CD4-positive, alpha-beta T cell (primary cell): ENCODE results near the gene RAB9B. TPM values are rescaled to one million over a fixed set of nuclear protein-coding genes. Genes with fewer than 3 reads are reported as not detected.

ENCODE experiments used
- ATAC-seq: fragments of 200-7000 bp; cut with Tn5 transposase; one replicate; pipeline ENCODE4 v1.10.0; 2022; ENCODE audit warnings: mild to moderate bottlenecking; ENCODE audit not compliant: poor library complexity
- CTCF ChIA-PET: fragments of 350-600 bp; sonication (Branson Sonifier 250); formaldehyde crosslinking; loops from one replicate; lab custom pipeline; 2021; ENCODE audit warnings: antibody characterized with exemption, inconsistent platforms; lab: Charles Lee
- POLR2A ChIA-PET: fragments of 350-600 bp; sonication (Branson Sonifier 250); formaldehyde crosslinking; loops from one replicate; lab custom pipeline; 2021; ENCODE audit warnings: antibody characterized with exemption, inconsistent platforms; lab: Charles Lee
- DNase-seq, 14 experiments: peaks; one replicate each; pipeline ENCODE4 v3.0.0-alpha.2; 2013 to 2020; ENCODE audit warnings: mixed read lengths in 2 of 14
- H3K27ac ChIP-seq, 2 donors: one replicate each; pipeline versions ENCODE4 v1.5.1 to v1.7.0; 2013; ENCODE audit warnings: low read length in 2 of 2, low read depth in 1 of 2, mild to moderate bottlenecking in 1 of 2
- H3K27me3 ChIP-seq, 2 experiments: 1 replicate in 1 of 2; 2 replicates in 1 of 2; pipeline versions ENCODE4 v1.6.1 to v1.7.0; 2013; ENCODE audit warnings: low read length in 2 of 2, control low read depth in 1 of 2, mild to moderate bottlenecking in 1 of 2, moderate library complexity in 1 of 2; ENCODE audit not compliant: insufficient read depth in 2 of 2, control insufficient read depth in 1 of 2
- H3K36me3 ChIP-seq: one replicate; pipeline ENCODE4 v1.6.1; 2013; ENCODE audit warnings: low read length, control low read depth; ENCODE audit not compliant: insufficient read depth
- H3K4me1 ChIP-seq: one replicate; pipeline ENCODE4 v1.6.1; 2013; ENCODE audit warnings: low read length, control low read depth; ENCODE audit not compliant: insufficient read depth
- H3K4me3 ChIP-seq: one replicate; pipeline ENCODE4 v1.5.1; 2013; ENCODE audit warnings: mild to moderate bottlenecking, low read length, moderate library complexity
- H3K9me3 ChIP-seq, 2 experiments: 1 replicate in 1 of 2; 2 replicates in 1 of 2; pipeline versions ENCODE4 v1.6.1 to v1.7.0; 2013; ENCODE audit warnings: low read length in 2 of 2, mild to moderate bottlenecking in 2 of 2, control low read depth in 1 of 2, moderate library complexity in 1 of 2; ENCODE audit not compliant: control insufficient read depth in 1 of 2, insufficient read depth in 1 of 2
- H3K27ac Mint-ChIP-seq: one replicate; pipeline ENCODE4 v1.8.0; 2020; ENCODE audit warnings: mixed read lengths
- H3K27me3 Mint-ChIP-seq: one replicate; pipeline ENCODE4 v1.8.0; 2021; ENCODE audit warnings: mixed read lengths
- H3K36me3 Mint-ChIP-seq: one replicate; pipeline ENCODE4 v1.8.0; 2021; ENCODE audit warnings: low read depth, mixed read lengths
- H3K4me1 Mint-ChIP-seq: one replicate; pipeline ENCODE4 v1.8.0; 2021; ENCODE audit warnings: low read depth, mixed read lengths
- H3K4me3 Mint-ChIP-seq: one replicate; pipeline ENCODE4 v1.8.0; 2020; ENCODE audit warnings: mild to moderate bottlenecking, mixed read lengths
- H3K9me3 Mint-ChIP-seq: one replicate; pipeline ENCODE4 v1.8.0; 2020; ENCODE audit warnings: mixed read lengths
- CTCF ChIP-seq: fragments of 200-600 bp; IDR thresholded peaks from one replicate; pipeline ENCODE4 v1.8.0; 2022; ENCODE audit warnings: antibody characterized with exemption, mild to moderate bottlenecking
- intact Hi-C, 2 experiments: fragments of 100-400 bp; cut with DNase I in 1 of 2; cut with micrococcal nuclease in 1 of 2; formaldehyde crosslinking; loops; one replicate each; pipeline versions ENCODE4 v1.15.1 to v1.9.0; 2023 to 2025; cut with DNase I, micrococcal nuclease
- total RNA-seq, 174 experiments: library from RNA in 2 of 174; stranded (reverse) in 2 of 174; gene quantifications; one replicate each; pipeline ENCODE4 v1.2.3 and lab custom pipeline; 2021 to 2026

The RAB9B gene
- total RNA-seq, 2 experiments from 2014 or later = 0.11 TPM; not detected in 1

GRCh38 chrX:103776546-103776945 is 55.5 kb downstream of the RAB9B start, which contains the start of gene PLP1:
Gene PLP1, plus strand, starts transcription at chrX:103776840. Its CDS starts 156 bp downstream, at chrX:103776996.
- Mint-ChIP-seq H3K9me3 (no peaks in the 10 kb centered on the region), H3K4me3 (no peak within 1 kb of the TSS), H3K27ac (no peak within 1 kb of the TSS), H3K4me1 (no peaks in the 10 kb centered on the region), H3K27me3 (peaks cover 8% of the 10 kb centered on the region), H3K36me3 (no peaks in the 10 kb centered on the region)
- no peak for TF ChIP-seq CTCF
- intact Hi-C loops = no loop called here
- CTCF ChIA-PET = no interaction called here
- ATAC-seq = no peak
- Histone ChIP-seq H3K9me3 (no peaks in the 10 kb centered on the region), H3K27me3 (no peaks in the 10 kb centered on the region), H3K36me3 (no peaks in the 10 kb centered on the region), H3K27ac (no peak within 1 kb of the TSS), H3K4me1 (no peaks in the 10 kb centered on the region), H3K4me3 (no peak within 1 kb of the TSS)
- POLR2A ChIA-PET = no interaction called here
- no peak for DNase-seq

- no peaks in the 10 kb centered on the region for H3K9me3 Mint-ChIP-seq
- ATAC-seq (no peak), DNase-seq (peak in 1 of 14 experiments; percentile 7)
- no peak overlapping the region for H3K4me3 Mint-ChIP-seq
- TF ChIP-seq CTCF = no peak
- no peaks in the 10 kb centered on the region for H3K4me1 Mint-ChIP-seq
- Histone ChIP-seq H3K9me3 (no peaks in the 10 kb centered on the region), H3K4me1 (no peaks in the 10 kb centered on the region), H3K27ac (no peak overlapping the region), H3K36me3 (no peaks in the 10 kb centered on the region), H3K4me3 (no peak overlapping the region), H3K27me3 (no peaks in the 10 kb centered on the region)
- no peaks in the 10 kb centered on the region for H3K36me3 Mint-ChIP-seq
- intact Hi-C loops = no loop called here
- no peak overlapping the region for H3K27ac Mint-ChIP-seq
- peaks cover 8% of the 10 kb centered on the region for H3K27me3 Mint-ChIP-seq
- ChIA-PET POLR2A (no interaction called here), CTCF (no interaction called here)
Observed at GRCh38 chrX:103774070-103774642, 57.9 kb downstream of the RAB9B start.

GRCh38 chrX:103773445-103773844 is 58.6 kb downstream of the RAB9B start:
- H3K36me3 ChIP-seq = no peaks in the 10 kb centered on the region
- TF ChIP-seq CTCF = no peak
- H3K27ac ChIP-seq = no peak overlapping the region
- no peaks in the 10 kb centered on the region for H3K27me3 ChIP-seq
- DNase-seq = no peak
- Mint-ChIP-seq H3K4me3 (no peak overlapping the region), H3K9me3 (no peaks in the 10 kb centered on the region), H3K4me1 (no peaks in the 10 kb centered on the region), H3K36me3 (no peaks in the 10 kb centered on the region), H3K27me3 (peaks cover 8% of the 10 kb centered on the region), H3K27ac (no peak overlapping the region)
- H3K9me3 ChIP-seq = no peaks in the 10 kb centered on the region
- ATAC-seq = no peak
- ChIA-PET CTCF (no interaction called here), POLR2A (no interaction called here)
- intact Hi-C loops = no loop called here
- no peak overlapping the region for H3K4me3 ChIP-seq
- H3K4me1 ChIP-seq = no peaks in the 10 kb centered on the region

Other genes with a start within 250 kb of the RAB9B start
- 10 to 100 TPM; 10.5 to 11.1 TPM for gene TCEAL4, start 246.7 kb downstream of the RAB9B start, total RNA-seq
- 1 to 10 TPM; 5.0 to 5.8 TPM for gene TCEAL3, start 224.3 kb downstream of the RAB9B start, total RNA-seq
- 1 to 10 TPM; 4.0 to 4.9 TPM for gene TCEAL1, start 203.3 kb downstream of the RAB9B start, total RNA-seq
- 100 to 1,000 TPM; 201 to 212 TPM for gene MORF4L2, start 145.6 kb downstream of the RAB9B start, total RNA-seq
- not detected for gene TMEM31, start 121.3 kb downstream of the RAB9B start, total RNA-seq
- not detected for gene PLP1, start 55.4 kb downstream of the RAB9B start, total RNA-seq
- 1 to 10 TPM; 8.0 to 9.0 TPM for gene TMSB15B, start 130.4 kb upstream of the RAB9B start, total RNA-seq
- not detected for gene H2BW1, start 181.5 kb upstream of the RAB9B start, total RNA-seq
- gene H2BW2, start 207.7 kb upstream of the RAB9B start, total RNA-seq = not detected
- gene TMSB15C, start 244.0 kb upstream of the RAB9B start, total RNA-seq = 1 to 10 TPM; 3.7 to 4.1 TPM